Measurements from ENCODE around the gene SKAP1.

DNA sequence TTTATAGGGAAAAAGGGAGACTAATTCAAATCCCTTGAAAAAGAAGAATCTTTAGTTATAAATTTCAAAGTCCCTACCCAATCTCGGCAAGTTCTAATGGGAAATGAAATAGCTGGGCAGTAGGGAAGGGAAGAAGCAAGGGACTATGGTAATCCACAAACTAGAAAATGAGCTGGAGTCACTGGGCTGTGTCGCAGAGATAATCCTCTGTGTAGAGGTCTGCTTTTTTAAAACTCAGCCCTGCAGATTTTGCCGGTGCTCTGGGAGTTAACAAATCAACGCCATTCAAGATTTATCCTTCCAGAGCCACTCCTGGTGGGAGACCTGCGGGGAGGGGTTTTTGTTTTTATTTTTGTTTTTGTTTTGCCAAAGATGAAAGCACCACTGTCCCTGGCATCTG, 301.6 kb downstream of the SKAP1 start:
- TF ChIP-seq, protein P1, sequence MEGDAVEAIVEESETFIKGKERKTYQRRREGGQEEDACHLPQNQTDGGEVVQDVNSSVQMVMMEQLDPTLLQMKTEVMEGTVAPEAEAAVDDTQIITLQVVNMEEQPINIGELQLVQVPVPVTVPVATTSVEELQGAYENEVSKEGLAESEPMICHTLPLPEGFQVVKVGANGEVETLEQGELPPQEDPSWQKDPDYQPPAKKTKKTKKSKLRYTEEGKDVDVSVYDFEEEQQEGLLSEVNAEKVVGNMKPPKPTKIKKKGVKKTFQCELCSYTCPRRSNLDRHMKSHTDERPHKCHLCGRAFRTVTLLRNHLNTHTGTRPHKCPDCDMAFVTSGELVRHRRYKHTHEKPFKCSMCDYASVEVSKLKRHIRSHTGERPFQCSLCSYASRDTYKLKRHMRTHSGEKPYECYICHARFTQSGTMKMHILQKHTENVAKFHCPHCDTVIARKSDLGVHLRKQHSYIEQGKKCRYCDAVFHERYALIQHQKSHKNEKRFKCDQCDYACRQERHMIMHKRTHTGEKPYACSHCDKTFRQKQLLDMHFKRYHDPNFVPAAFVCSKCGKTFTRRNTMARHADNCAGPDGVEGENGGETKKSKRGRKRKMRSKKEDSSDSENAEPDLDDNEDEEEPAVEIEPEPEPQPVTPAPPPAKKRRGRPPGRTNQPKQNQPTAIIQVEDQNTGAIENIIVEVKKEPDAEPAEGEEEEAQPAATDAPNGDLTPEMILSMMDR (IDR thresholded peaks at IDR 0.05; ENCODE audit: insufficient read depth, low read depth, low read length), result no peak
- TF ChIP-seq EZH2 (IDR thresholded peaks at IDR 0.05; ENCODE audit: insufficient read depth, low read length), result no peak
